Adrenal gland (tissue), 12 donors: ENCODE measurements around the gene COL18A1. TPM values are rescaled to one million over a fixed set of nuclear protein-coding genes. Genes with fewer than 3 reads are reported as not detected.

ENCODE experiments used
- DNase-seq, 7 donors: peaks; one replicate each; pipeline ENCODE4 v3.0.0-alpha.2; 2019 to 2020
- H3K27ac ChIP-seq, 5 donors: fragments of 200-600 bp; sonication (generic) in 4 of 5; 1 replicate in 3 of 5; 2 replicates in 2 of 5; pipeline versions ENCODE4 v1.5.1 to v1.8.0; 2016 to 2020; ENCODE audit warnings: mild to moderate bottlenecking in 1 of 5
- H3K27me3 ChIP-seq: fragments of 200-600 bp; 2 replicates; pipeline ENCODE4 v1.8.0; 2021
- H3K36me3 ChIP-seq, 2 donors: fragments of 200-600 bp; replicated peaks in 1 of 2; 1 replicate in 1 of 2; 2 replicates in 1 of 2; pipeline versions ENCODE4 v1.5.1 to v1.8.0; 2018 to 2022
- H3K4me1 ChIP-seq, 2 donors: fragments of 200-600 bp; replicated peaks in 1 of 2; 1 replicate in 1 of 2; 2 replicates in 1 of 2; pipeline versions ENCODE4 v1.5.1 to v1.8.0; 2018 to 2021
- H3K4me3 ChIP-seq, 4 donors: fragments of 200-600 bp; sonication (generic) in 3 of 4; one replicate each; pipeline ENCODE4 v1.5.1; 2016 to 2018
- H3K9me3 ChIP-seq, 3 donors: fragments of 200-600 bp; sonication (generic) in 1 of 3; replicated peaks in 1 of 3; 1 replicate in 2 of 3; 2 replicates in 1 of 3; pipeline versions ENCODE4 v1.5.1 to v1.8.0; 2016 to 2021
- CTCF ChIP-seq, 6 experiments: fragments of 450-650 bp in 4 of 6; fragments of 200-600 bp in 2 of 6; sonication (generic) in 1 of 6; IDR thresholded peaks; 1 replicate in 5 of 6; 2 replicates in 1 of 6; pipeline versions ENCODE4 v1.5.1 to v1.8.0; 2016 to 2021; ENCODE audit warnings: antibody characterized with exemption in 6 of 6, mild to moderate bottlenecking in 2 of 6, moderate library complexity in 1 of 6
- POLR2A ChIP-seq, 2 donors: fragments of 450-650 bp; IDR thresholded peaks; one replicate each; pipeline ENCODE4 v1.6.1; 2017; ENCODE audit warnings: antibody characterized with exemption in 2 of 2, mild to moderate bottlenecking in 2 of 2, moderate library complexity in 1 of 2
- WGBS, 4 donors: extraction: QIAGEN DNeasy Blood & Tissue Kit in 2 of 4; methylation state at CpG; one replicate each; pipeline versions ENCODE4 v1.1.5 to v1.1.7; 2013 to 2017; 5-methylcytosine and 5-hydroxymethylcytosine counted together
- intact Hi-C, 2 donors: fragments of 100-400 bp; cut with DNase I; formaldehyde crosslinking; loops; one replicate each; pipeline versions ENCODE4 v1.14.1 to v1.15.0; 2022 to 2023
- polyA plus RNA-seq, 3 donors: library from polyadenylated mRNA; stranded (reverse); fragments of 200-250 nt in 2 of 3; fragments of 350-450 nt in 1 of 3; fragmentation: Illumina TruSeq in 1 of 3; extraction: RNeasy Lipid Tissue Mini Kit (QIAGEN cat#74804) in 1 of 3; gene quantifications; one replicate each; pipeline ENCODE4 v1.2.3, GENCODE V29; 2013 to 2014
- total RNA-seq, 9 donors: library from RNA; depleted of rRNA in 4 of 9; stranded (reverse); fragments of >200 nt in 4 of 9; fragments of 120-200 nt in 1 of 9; fragmentation: NEBNext Ultra II Directional in 1 of 9; extraction: Animal tissue kit (Norgen Biotek cat#: 25700) in 1 of 9; gene quantifications; one replicate each; pipeline versions ENCODE4 v1.1.0 to v1.2.4, GENCODE V29; 2013 to 2023
- donor health status: healthy with polysubstance abuse.
- donor health status: Bipolar disorder and iron deficiency.
- donor health status: DM: yes; HTN: yes; CAD: no.
- donor health status: DM: no; HTN: no; CAD: no.
- donor health status: DM: no; HTN: no; CAD: no.
- donor health status: DM: yes; HTN: yes; CAD: no.

The COL18A1 gene
- total and polyA plus RNA-seq, 12 donors: 10.9 to 244 (median 141) TPM

- H3K4me3 ChIP-seq: no peak overlapping the region
- intact Hi-C loops: no loop called here
- peak in 2 of 7 donors; percentile 7 to 11 for DNase-seq
- TF ChIP-seq POLR2A (IDR thresholded peaks at IDR 0.05) (no peak), CTCF (IDR thresholded peaks at IDR 0.05) (no peak)
- no peaks in the 10 kb centered on the region for H3K9me3 ChIP-seq
- no peaks in the 10 kb centered on the region for H3K4me1 ChIP-seq
- 76 to 87% (median 83%) methylated on average over 3 to 41 of the region's 41 CpGs for WGBS, 4 donors
- no peaks in the 10 kb centered on the region for H3K27me3 ChIP-seq
- H3K27ac ChIP-seq: no peak overlapping the region
- peaks cover 0 to 3% of the 10 kb centered on the region in 2 donors for H3K36me3 ChIP-seq
Measured at GRCh38 chr21:45504516-45505415, 99.8 kb downstream of the COL18A1 start.

GRCh38 chr21:45505416-45506021 lies 100.6 kb downstream of the COL18A1 start:
- 88 to 100% (median 91%) methylated on average over 10 to 33 of the region's 33 CpGs for WGBS, 4 donors
- Histone ChIP-seq H3K4me3 (no peak overlapping the region), H3K27me3 (no peaks in the 10 kb centered on the region), H3K27ac (no peak overlapping the region), H3K4me1 (no peaks in the 10 kb centered on the region), H3K36me3 (peaks cover 0 to 11% of the 10 kb centered on the region in 2 donors), H3K9me3 (no peaks in the 10 kb centered on the region)
- peak in 2 of 7 donors; percentile 6 to 16 for DNase-seq
- TF ChIP-seq CTCF (IDR thresholded peaks at IDR 0.05): no peak
- no peak for TF ChIP-seq POLR2A (IDR thresholded peaks at IDR 0.05)
- intact Hi-C loops: no loop called here

- Histone ChIP-seq H3K9me3 (no peaks in the 10 kb centered on the region), H3K27ac (no peak overlapping the region), H3K27me3 (no peaks in the 10 kb centered on the region), H3K36me3 (peaks cover 0 to 11% of the 10 kb centered on the region in 2 donors), H3K4me3 (no peak overlapping the region), H3K4me1 (no peaks in the 10 kb centered on the region)
- no peak for TF ChIP-seq POLR2A (IDR thresholded peaks at IDR 0.05)
- TF ChIP-seq CTCF (IDR thresholded peaks at IDR 0.05): no peak
- intact Hi-C loops: no loop called here
- peak in 2 of 7 donors; percentile 4 to 7 for DNase-seq
- WGBS, 4 donors: 89 to 96% (median 92%) methylated on average over 5 to 22 of the region's 22 CpGs
Measured at GRCh38 chr21:45506241-45506817, 101.4 kb downstream of the COL18A1 start.
